Mesothelial cell of epicardium (in vitro differentiated cells): ENCODE data around the gene C11orf54. TPM values are rescaled to one million over a fixed set of nuclear protein-coding genes. Genes with fewer than 3 reads are reported as not detected.

Experiments used
- DNase-seq, 2 experiments: peaks; one replicate each; pipeline ENCODE4 v3.0.0; 2021; ENCODE audit warnings: low spot score in 2 of 2; ENCODE audit not compliant: unreplicated experiment in 2 of 2
- H3K27ac Mint-ChIP-seq: 2 replicates; pipeline ENCODE4 v1.8.0; 2021; ENCODE audit warnings: mixed read lengths
- H3K27me3 Mint-ChIP-seq: 2 replicates; pipeline ENCODE4 v1.8.0; 2021; ENCODE audit warnings: low read depth, mixed read lengths
- H3K36me3 Mint-ChIP-seq: 2 replicates; pipeline ENCODE4 v1.8.0; 2021; ENCODE audit warnings: mixed read lengths
- H3K4me1 Mint-ChIP-seq: 2 replicates; pipeline ENCODE4 v1.8.0; 2021; ENCODE audit warnings: mixed read lengths
- H3K4me3 Mint-ChIP-seq: 2 replicates; pipeline ENCODE4 v1.8.0; 2021; ENCODE audit warnings: mild to moderate bottlenecking, moderate library complexity, mixed read lengths
- H3K9me3 Mint-ChIP-seq: 2 replicates; pipeline ENCODE4 v1.8.0; 2021; ENCODE audit warnings: mixed read lengths
- CTCF ChIP-seq: fragments of 200-600 bp; sonication (generic); IDR thresholded peaks from one replicate; pipeline ENCODE4 v1.5.0; 2021; ENCODE audit warnings: antibody characterized with exemption; ENCODE audit not compliant: unreplicated experiment
- total RNA-seq: library from RNA; stranded (reverse); gene quantifications from 3 replicates; pipeline ENCODE4 v1.2.1, GENCODE V29; 2021

C11orf54 gene
- total RNA-seq, 1 donor from 2014 or later, result 34.5 TPM

GRCh38 chr11:93718057-93718563 is 23.4 kb upstream of the C11orf54 start:
- Mint-ChIP-seq H3K36me3 (peaks cover 39% of the 10 kb centered on the region), H3K4me3 (no peak overlapping the region), H3K27ac (no peak overlapping the region), H3K27me3 (no peaks in the 10 kb centered on the region), H3K9me3 (no peaks in the 10 kb centered on the region), H3K4me1 (no peaks in the 10 kb centered on the region)
- no peak for DNase-seq
- no peak for TF ChIP-seq CTCF

- no peak for DNase-seq
- Mint-ChIP-seq H3K9me3 (no peaks in the 10 kb centered on the region), H3K4me1 (no peaks in the 10 kb centered on the region), H3K36me3 (peaks cover 35% of the 10 kb centered on the region), H3K4me3 (no peak overlapping the region), H3K27me3 (no peaks in the 10 kb centered on the region), H3K27ac (no peak overlapping the region)
- no peak for TF ChIP-seq CTCF
These were observed 22.2 kb upstream of the C11orf54 start for GRCh38 chr11:93719310-93719709.

- peaks cover 37% of the 10 kb centered on the region for H3K36me3 Mint-ChIP-seq
- no peak for TF ChIP-seq CTCF
These were observed 20.9 kb upstream of the C11orf54 start for GRCh38 chr11:93720522-93720921.

GRCh38 chr11:93724089-93724488 is 17.4 kb upstream of the C11orf54 start:
- Mint-ChIP-seq H3K27me3 (no peaks in the 10 kb centered on the region), H3K4me1 (no peaks in the 10 kb centered on the region), H3K4me3 (no peak overlapping the region), H3K36me3 (peaks cover 27% of the 10 kb centered on the region), H3K9me3 (no peaks in the 10 kb centered on the region), H3K27ac (no peak overlapping the region)
- DNase-seq, result no peak
- TF ChIP-seq CTCF, result no peak

More at GRCh38 chr11:93720522-93720921, 20.9 kb upstream of the C11orf54 start:
- no peaks in the 10 kb centered on the region for H3K9me3 Mint-ChIP-seq
- H3K27me3 Mint-ChIP-seq, result no peaks in the 10 kb centered on the region
- H3K4me3 Mint-ChIP-seq, result no peak overlapping the region
- no peak for DNase-seq
- no peaks in the 10 kb centered on the region for H3K4me1 Mint-ChIP-seq
- H3K27ac Mint-ChIP-seq, result no peak overlapping the region

- H3K9me3 Mint-ChIP-seq, result no peaks in the 10 kb centered on the region
- no peaks in the 10 kb centered on the region for H3K4me1 Mint-ChIP-seq
- no peak overlapping the region for H3K4me3 Mint-ChIP-seq
- no peak for DNase-seq
- H3K27ac Mint-ChIP-seq, result peak overlapping the region; percentile 65
- H3K27me3 Mint-ChIP-seq, result no peaks in the 10 kb centered on the region
- peaks cover 31% of the 10 kb centered on the region for H3K36me3 Mint-ChIP-seq
- no peak for TF ChIP-seq CTCF
These were observed 13.3 kb upstream of the C11orf54 start for GRCh38 chr11:93727985-93728791.
